Measurements from ENCODE around the gene MARVELD2.
"Not testable (repeated sequence)": the region's sequence is repeated elsewhere in the genome, so short reads cannot be mapped to it uniquely, and the experiment has no call there.

Gene MARVELD2

GRCh38 chr5:69451941-69452647 is 37.2 kb downstream of the MARVELD2 start:
- H3K27ac ChIP-seq (replicated peaks) = no peak overlapping the region
- no peak for TF ChIP-seq CTCF (IDR thresholded peaks at IDR 0.05; ENCODE audit: insufficient read depth, low read length)
- TF ChIP-seq REST (IDR thresholded peaks at IDR 0.05; ENCODE audit: insufficient replicate concordance, low read depth) = no peak
- TF ChIP-seq GABPA (IDR thresholded peaks at IDR 0.05; ENCODE audit: low read depth) = no peak
- TF ChIP-seq POLR2AphosphoS5 (IDR thresholded peaks at IDR 0.05; ENCODE audit: low read depth) = no peak
- TF ChIP-seq SPI1 (IDR thresholded peaks at IDR 0.05; ENCODE audit: borderline replicate concordance, low read depth) = no peak
- DNase-seq (ENCODE audit: low read depth in 1 of 2, low spot score in 1 of 2) = no peak
- H3K4me3 ChIP-seq (replicated peaks; ENCODE audit: insufficient read depth, low read length) = no peak overlapping the region
- no peaks in the 10 kb centered on the region for H3K27me3 ChIP-seq (ENCODE audit: insufficient read depth, poor library complexity, severe bottlenecking)

GRCh38 chr5:69453487-69453886 is 38.6 kb downstream of the MARVELD2 start:
- not testable (repeated sequence) for H3K27me3 ChIP-seq (ENCODE audit: insufficient read depth, poor library complexity, severe bottlenecking); H3K4me3 ChIP-seq (replicated peaks; ENCODE audit: insufficient read depth, low read length); DNase-seq (ENCODE audit: low read depth in 1 of 2, low spot score in 1 of 2); H3K27ac ChIP-seq (replicated peaks)

- Histone ChIP-seq H3K27ac (replicated peaks) (no peak overlapping the region), H3K4me3 (replicated peaks; ENCODE audit: insufficient read depth, low read length) (no peak overlapping the region), H3K27me3 (ENCODE audit: insufficient read depth, poor library complexity, severe bottlenecking) (no peaks in the 10 kb centered on the region)
- TF ChIP-seq GABPA (IDR thresholded peaks at IDR 0.05; ENCODE audit: low read depth) = no peak
- TF ChIP-seq CTCF (IDR thresholded peaks at IDR 0.05; ENCODE audit: insufficient read depth, low read length) = no peak
- no peak for TF ChIP-seq SPI1 (IDR thresholded peaks at IDR 0.05; ENCODE audit: borderline replicate concordance, low read depth)
- no peak for TF ChIP-seq POLR2AphosphoS5 (IDR thresholded peaks at IDR 0.05; ENCODE audit: low read depth)
- TF ChIP-seq REST (IDR thresholded peaks at IDR 0.05; ENCODE audit: insufficient replicate concordance, low read depth) = no peak
- peak in 1 of 2 experiments; percentile 1 for DNase-seq (ENCODE audit: low read depth in 1 of 2, low spot score in 1 of 2)
These were observed 39.7 kb downstream of the MARVELD2 start for GRCh38 chr5:69454460-69455249.

- H3K4me3 ChIP-seq (replicated peaks; ENCODE audit: insufficient read depth, low read length); H3K27me3 ChIP-seq (ENCODE audit: insufficient read depth, poor library complexity, severe bottlenecking); DNase-seq (ENCODE audit: low read depth in 1 of 2, low spot score in 1 of 2); H3K27ac ChIP-seq (replicated peaks): not testable (repeated sequence)
These were observed 40.6 kb downstream of the MARVELD2 start for GRCh38 chr5:69455428-69455988.
